ENCODE measurements around the gene RIN1.
"Not testable (repeated sequence)": the region's sequence is repeated elsewhere in the genome, so short reads cannot be mapped to it uniquely, and the experiment has no call there.

RIN1 gene

GRCh38 chr11:66326261-66327111 lies 9.7 kb downstream of the RIN1 start:
- TF ChIP-seq CTCF (IDR thresholded peaks at IDR 0.05; ENCODE audit: low read depth, low read length, missing control alignments), result no peak

GRCh38 chr11:66325263-66325671 lies 11.0 kb downstream of the RIN1 start:
- H3K4me3 ChIP-seq (ENCODE audit: low read depth, low read length), result no peak overlapping the region
- no peak for DNase-seq (ENCODE audit: low read depth)
- no peak for TF ChIP-seq CTCF (IDR thresholded peaks at IDR 0.05; ENCODE audit: low read depth, low read length, missing control alignments)

More at GRCh38 chr11:66326261-66327111, 9.7 kb downstream of the RIN1 start:
- no peak overlapping the region for H3K4me3 ChIP-seq (ENCODE audit: low read depth, low read length)
- no peak for DNase-seq (ENCODE audit: low read depth)

GRCh38 chr11:66324664-66325063 lies 11.6 kb downstream of the RIN1 start:
- no peak overlapping the region for H3K4me3 ChIP-seq (ENCODE audit: low read depth, low read length)
- no peak for DNase-seq (ENCODE audit: low read depth)
- TF ChIP-seq CTCF (IDR thresholded peaks at IDR 0.05; ENCODE audit: low read depth, low read length, missing control alignments), result no peak

- TF ChIP-seq CTCF (IDR thresholded peaks at IDR 0.05; ENCODE audit: low read depth, low read length, missing control alignments), result no peak
- no peak overlapping the region for H3K4me3 ChIP-seq (ENCODE audit: low read depth, low read length)
- no peak for DNase-seq (ENCODE audit: low read depth)
These were observed 12.6 kb downstream of the RIN1 start for GRCh38 chr11:66323684-66324083.

GRCh38 chr11:66322732-66323427 lies 13.4 kb downstream of the RIN1 start:
- no peak for DNase-seq (ENCODE audit: low read depth)
- no peak overlapping the region for H3K4me3 ChIP-seq (ENCODE audit: low read depth, low read length)
- no peak for TF ChIP-seq CTCF (IDR thresholded peaks at IDR 0.05; ENCODE audit: low read depth, low read length, missing control alignments)

GRCh38 chr11:66321606-66322005 lies 14.6 kb downstream of the RIN1 start:
- no peak for DNase-seq (ENCODE audit: low read depth)
- H3K4me3 ChIP-seq (ENCODE audit: low read depth, low read length), result no peak overlapping the region
- no peak for TF ChIP-seq CTCF (IDR thresholded peaks at IDR 0.05; ENCODE audit: low read depth, low read length, missing control alignments)

- not testable (repeated sequence) for DNase-seq (ENCODE audit: low read depth); H3K4me3 ChIP-seq (ENCODE audit: low read depth, low read length)
These were observed 15.5 kb downstream of the RIN1 start for GRCh38 chr11:66320748-66321147.

GRCh38 chr11:66320289-66320688 lies 15.9 kb downstream of the RIN1 start:
- H3K4me3 ChIP-seq (ENCODE audit: low read depth, low read length); DNase-seq (ENCODE audit: low read depth): not testable (repeated sequence)

Data from GM12864 (cell line).